HCT116 (cell line): Measurements from ENCODE around the gene RPH3AL. TPM values are rescaled to one million over a fixed set of nuclear protein-coding genes. Genes with fewer than 3 reads are reported as not detected.

Source experiments
- ATAC-seq: fragments of 200-7000 bp; cut with Tn5 transposase; 2 replicates; pipeline ENCODE4 v1.9.1; 2020; ENCODE audit warnings: mild to moderate bottlenecking, moderate library complexity
- BruUV-seq: library from RNA; stranded (reverse); fragments of 400-500 nt; replicated peaks from 2 replicates; lab custom pipeline; 2021; lab: Mats Ljungman, UMichigan
- CTCF ChIA-PET: fragments of 300-600 bp; sonication (Branson Sonifier 250); formaldehyde crosslinking; loops from one replicate; lab custom pipeline; 2021; ENCODE audit warnings: antibody characterized with exemption; lab: Charles Lee
- POLR2A ChIA-PET: fragments of 300-600, 350-600 bp; sonication (Branson Sonifier 250); formaldehyde crosslinking; loops from one replicate; lab custom pipeline; 2021; ENCODE audit warnings: antibody characterized with exemption; lab: Charles Lee
- RAD21 ChIA-PET, 2 experiments: fragments of 300-600 bp; sonication (Branson Sonifier 250); formaldehyde crosslinking; loops; one replicate each; lab custom pipeline; 2023; ENCODE audit warnings: low total read pairs in 2 of 2; ENCODE audit not compliant: uncharacterized antibody in 2 of 2, unreplicated experiment in 2 of 2, low non-redundant PET in 1 of 2; lab: Charles Lee
- DNase-seq: peaks from one replicate; pipeline ENCODE4 v3.0.0-alpha.2; 2010; ENCODE audit warnings: low read depth, low spot score
- H2AFZ ChIP-seq: fragments of 200-600 bp; shearing (Covaris generic), sonication (generic); 2 replicates; pipeline ENCODE4 v1.6.1; 2017; ENCODE audit warnings: low read depth, mixed run types, mixed read lengths, antibody characterized with exemption, low read length; ENCODE audit not compliant: poor library complexity, severe bottlenecking
- H3K27ac ChIP-seq: 2 replicates; pipeline ENCODE4 v1.5.1; 2012; ENCODE audit warnings: low read depth, low read length
- H3K27me3 ChIP-seq: fragments of 200-600 bp; sonication (generic); 2 replicates; pipeline ENCODE4 v1.6.1; 2016; ENCODE audit warnings: mixed run types, low read length, mixed read lengths; ENCODE audit not compliant: insufficient read depth
- H3K36me3 ChIP-seq, 2 experiments: fragments of 200-500 bp in 1 of 2; fragments of 200-600 bp in 1 of 2; sonication (Bioruptor generic) in 1 of 2; sonication (generic) in 1 of 2; 2 replicates each; pipeline versions ENCODE4 v1.5.1 to v1.6.1; 2014 to 2016; ENCODE audit warnings: low read length in 2 of 2, inconsistent platforms in 1 of 2, mixed read lengths in 1 of 2, mixed run types in 1 of 2; ENCODE audit not compliant: insufficient read depth in 2 of 2, control insufficient read depth in 1 of 2
- H3K4me1 ChIP-seq, 2 experiments: fragments of 200-600 bp in 1 of 2; sonication (generic) in 1 of 2; 2 replicates each; pipeline versions ENCODE4 v1.5.1 to v1.6.1; 2012 to 2017; ENCODE audit warnings: low read length in 2 of 2, inconsistent platforms in 1 of 2, mild to moderate bottlenecking in 1 of 2, mixed read lengths in 1 of 2, mixed run types in 1 of 2, moderate library complexity in 1 of 2; ENCODE audit not compliant: insufficient read depth in 2 of 2, control insufficient read depth in 1 of 2
- H3K4me2 ChIP-seq: fragments of 200-600 bp; sonication (generic); 2 replicates; pipeline ENCODE4 v1.6.1; 2017; ENCODE audit warnings: mixed run types, low read length, mixed read lengths
- H3K4me3 ChIP-seq, 2 experiments: fragments of 200-600 bp in 1 of 2; sonication (generic) in 1 of 2; replicated peaks in 1 of 2; 2 replicates each; pipeline ENCODE4 v1.5.1; 2011 to 2016; ENCODE audit warnings: low read length in 2 of 2, control low read depth in 1 of 2, low read depth in 1 of 2, mild to moderate bottlenecking in 1 of 2, mixed read lengths in 1 of 2, mixed run types in 1 of 2
- H3K79me2 ChIP-seq: fragments of 200-600 bp; sonication (generic); 2 replicates; pipeline ENCODE4 v1.6.1; 2017; ENCODE audit warnings: mild to moderate bottlenecking, mixed run types, low read length, moderate library complexity, mixed read lengths; ENCODE audit not compliant: insufficient read depth
- H3K9ac ChIP-seq: fragments of 200-600 bp; sonication (generic); 2 replicates; pipeline ENCODE4 v1.6.1; 2016; ENCODE audit warnings: low read length, mixed read lengths
- H3K9me2 ChIP-seq: fragments of 200-600 bp; sonication (generic), shearing (Covaris generic); 2 replicates; pipeline ENCODE4 v1.6.1; 2017; ENCODE audit warnings: mixed run types, mild to moderate bottlenecking, moderate library complexity; ENCODE audit not compliant: insufficient read depth
- H3K9me3 ChIP-seq, 2 experiments: fragments of 200-500 bp in 1 of 2; fragments of 200-600 bp in 1 of 2; sonication (Bioruptor generic) in 1 of 2; sonication (generic) in 1 of 2; 2 replicates each; pipeline ENCODE4 v1.6.1; 2014 to 2017; ENCODE audit warnings: low read length in 2 of 2, mixed read lengths in 2 of 2, inconsistent platforms in 1 of 2, low read depth in 1 of 2, mild to moderate bottlenecking in 1 of 2, mixed run types in 1 of 2, moderate library complexity in 1 of 2; ENCODE audit not compliant: control insufficient read depth in 1 of 2, insufficient read depth in 1 of 2
- H4K20me1 ChIP-seq: fragments of 200-600 bp; sonication (generic), shearing (Covaris generic); 2 replicates; pipeline ENCODE4 v1.6.1; 2017; ENCODE audit warnings: mixed run types, mild to moderate bottlenecking, moderate library complexity; ENCODE audit not compliant: insufficient read depth
- POLR2A ChIP-seq: IDR thresholded peaks from 2 replicates; pipeline ENCODE4 v1.7.0; 2011; ENCODE audit warnings: borderline replicate concordance; ENCODE audit not compliant: insufficient read depth, insufficient read length; ENCODE audit errors: extremely low read depth
- SP1 ChIP-seq: IDR thresholded peaks from 2 replicates; pipeline ENCODE4 v1.6.1; 2012; ENCODE audit warnings: low read depth
- ZNF274 ChIP-seq: fragments of 200-500 bp; sonication (Bioruptor generic); IDR thresholded peaks from 2 replicates; pipeline ENCODE4 v1.6.1; 2014; ENCODE audit warnings: mild to moderate bottlenecking, low read depth, low read length, inconsistent platforms
- intact Hi-C: fragments of 100-400 bp; cut with micrococcal nuclease; formaldehyde crosslinking; loops from 2 replicates; pipeline ENCODE4 v1.10.0; 2022
- total RNA-seq: library from RNA; stranded (reverse); gene quantifications from one replicate; pipeline ENCODE4 v1.2.1, GENCODE V29; 2021; ENCODE audit not compliant: unreplicated experiment

RPH3AL gene
- total RNA-seq, 1 experiment from 2014 or later: 17.0 TPM

DNA sequence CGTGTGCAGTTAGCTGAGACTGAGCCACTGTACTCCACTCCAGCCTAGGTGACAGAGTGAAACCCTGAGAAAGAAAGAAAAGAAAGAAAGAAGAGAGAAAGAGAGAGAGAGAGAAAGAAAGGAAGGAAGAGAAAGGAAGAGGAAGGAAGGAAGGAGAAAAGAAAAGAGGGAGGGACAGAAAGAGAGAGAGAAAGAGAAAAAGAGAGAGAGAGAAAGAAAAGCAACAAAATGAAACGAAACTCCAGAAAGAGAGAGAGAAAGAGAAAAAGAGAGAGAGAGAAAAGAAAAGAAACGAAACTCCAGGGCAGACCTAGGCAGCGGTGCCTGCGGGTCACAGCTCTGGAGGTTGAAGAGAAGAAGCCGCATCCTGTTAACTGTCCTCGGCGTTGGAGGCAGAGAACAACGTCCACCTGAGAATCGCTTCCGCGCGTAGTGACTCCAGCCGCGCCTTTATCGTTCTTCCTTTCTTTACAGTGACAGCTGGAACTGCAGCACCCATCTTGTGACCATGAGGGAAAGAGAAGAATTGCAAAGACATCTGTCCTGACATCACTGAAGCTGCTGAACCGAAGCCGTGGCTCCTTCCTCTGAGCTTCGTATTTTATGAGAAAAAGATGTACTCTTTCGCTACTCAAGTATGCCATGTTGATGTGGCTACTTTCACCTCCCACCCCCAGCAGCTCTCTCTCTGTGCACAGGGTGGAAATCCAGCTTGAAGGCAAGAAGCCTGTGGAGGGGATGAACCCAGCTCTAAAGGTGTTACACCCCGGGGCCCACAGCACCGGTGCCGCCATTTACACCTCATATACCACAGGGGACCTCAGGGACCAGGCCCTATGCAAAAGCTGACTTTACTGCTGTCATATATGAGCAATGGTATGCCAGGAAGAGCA lies 114.3 kb downstream of the RPH3AL start:
- Histone ChIP-seq H4K20me1 (no peaks in the 10 kb centered on the region), H3K27me3 (no peaks in the 10 kb centered on the region), H3K4me3 (no peak overlapping the region), H3K9ac (no peak overlapping the region), H3K79me2 (no peaks in the 10 kb centered on the region), H3K9me3 (no peaks in the 10 kb centered on the region), H3K27ac (no peak overlapping the region), H3K4me2 (no peak overlapping the region), H3K9me2 (no peaks in the 10 kb centered on the region), H3K36me3 (no peaks in the 10 kb centered on the region), H3K4me1 (no peaks in the 10 kb centered on the region), H2AFZ (no peak overlapping the region)
- ATAC-seq (no peak), DNase-seq (no peak)
- ChIA-PET POLR2A (no interaction called here), RAD21 (no interaction called here), CTCF (no interaction called here)
- TF ChIP-seq ZNF274: no peak
- intact Hi-C loops: no loop called here
- no TSS peak for BruUV-seq

DNA sequence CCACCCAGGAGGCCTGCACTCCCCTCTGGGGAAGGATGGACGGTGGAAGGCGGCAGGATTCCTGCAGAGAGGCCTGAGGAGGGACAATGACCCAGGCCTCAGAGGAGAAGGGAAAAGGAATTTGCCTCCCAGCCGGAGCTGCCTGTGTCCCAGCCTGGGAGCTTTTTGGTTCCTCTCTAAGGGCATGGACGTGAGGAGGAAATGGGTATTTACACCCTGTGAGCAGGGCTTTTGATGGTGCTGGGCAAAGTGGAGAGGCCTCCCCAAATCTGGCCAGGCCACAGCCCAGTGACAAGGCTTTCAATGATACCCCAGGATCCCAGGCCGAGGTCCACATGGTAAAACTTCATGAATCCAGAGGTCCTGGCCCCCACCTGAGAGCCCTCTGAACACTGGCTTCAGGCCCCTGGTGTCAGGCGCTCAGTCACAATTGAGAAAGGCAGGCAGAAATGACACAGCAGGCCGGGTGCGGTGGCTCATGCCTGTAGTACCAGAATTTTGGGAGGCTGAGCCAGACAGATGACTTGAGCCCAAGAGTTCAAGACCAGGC lies 115.1 kb downstream of the RPH3AL start:
- H3K27me3 ChIP-seq: no peaks in the 10 kb centered on the region
- intact Hi-C loops: no loop called here
- H3K36me3 ChIP-seq: no peaks in the 10 kb centered on the region
- no peak overlapping the region for H3K9ac ChIP-seq
- H3K4me2 ChIP-seq: no peak overlapping the region
- no peaks in the 10 kb centered on the region for H3K79me2 ChIP-seq
- CTCF ChIA-PET: no interaction called here
- H3K4me1 ChIP-seq: no peaks in the 10 kb centered on the region
- H3K9me3 ChIP-seq: no peaks in the 10 kb centered on the region
- no peak for ATAC-seq
- POLR2A ChIA-PET: no interaction called here
- RAD21 ChIA-PET: no interaction called here
- H2AFZ ChIP-seq: no peak overlapping the region
- no peak for DNase-seq
- H3K27ac ChIP-seq: no peak overlapping the region
- no TSS peak for BruUV-seq
- no peaks in the 10 kb centered on the region for H3K9me2 ChIP-seq
- no peak overlapping the region for H3K4me3 ChIP-seq
- TF ChIP-seq SP1 (no peak), POLR2A (no peak)
- no peaks in the 10 kb centered on the region for H4K20me1 ChIP-seq
